ENCODE data around the gene FOXRED2.

Gene FOXRED2

GRCh38 chr22:36510384-36510783 lies 3.5 kb upstream of the FOXRED2 start:
- no peak overlapping the region for H3K9ac ChIP-seq (ENCODE audit: low read length)
- H3K23ac ChIP-seq (ENCODE audit: low read length in 2 of 2) = no peak overlapping the region
- H4K91ac ChIP-seq (ENCODE audit: low read length) = no peak overlapping the region
- no peak overlapping the region for H3K14ac ChIP-seq (ENCODE audit: low read length in 2 of 2)
- no peak overlapping the region for H3K27ac ChIP-seq (ENCODE audit: low read length, poor library complexity, severe bottlenecking)
- no peak overlapping the region for H2AFZ ChIP-seq (ENCODE audit: low read depth, low read length)
- no peak overlapping the region for H3K4me3 ChIP-seq (ENCODE audit: insufficient read depth in 1 of 2, low read depth in 1 of 2, low read length in 2 of 2)
- H3K4me2 ChIP-seq (ENCODE audit: low read length, poor library complexity, severe bottlenecking) = no peak overlapping the region
- no peak overlapping the region for H4K8ac ChIP-seq (ENCODE audit: low read length)
- no peak overlapping the region for H2AK5ac ChIP-seq (ENCODE audit: low read length, severe bottlenecking)
- no peaks in the 10 kb centered on the region for H3K9me3 ChIP-seq (ENCODE audit: control insufficient read depth, low read length)
- peaks cover 20% of the 10 kb centered on the region for H3K79me1 ChIP-seq (replicated peaks; ENCODE audit: low read length, poor library complexity, severe bottlenecking)
- 98% methylated on average over 3 of the region's 3 CpGs for WGBS
- H3K36me3 ChIP-seq (ENCODE audit: control insufficient read depth in 1 of 2, insufficient read depth in 2 of 2, low read depth in 1 of 2, low read length in 2 of 2) = peaks cover 53 to 58% of the 10 kb centered on the region in 2 experiments
- peaks cover 18% of the 10 kb centered on the region for H3K4me1 ChIP-seq (ENCODE audit: control insufficient read depth, insufficient read depth, low read depth, low read length)
- no peak overlapping the region for H2BK12ac ChIP-seq (ENCODE audit: low read length in 2 of 2)
- H3K27me3 ChIP-seq (ENCODE audit: control insufficient read depth in 1 of 2, insufficient read depth in 1 of 2, low read length in 2 of 2) = no peaks in the 10 kb centered on the region
- no peak overlapping the region for H3K18ac ChIP-seq (ENCODE audit: low read depth in 1 of 2, low read length in 2 of 2)
- DNase-seq = no peak
- no peak overlapping the region for H2BK15ac ChIP-seq (ENCODE audit: low read depth, poor library complexity, severe bottlenecking)
- no peak overlapping the region for H3K4ac ChIP-seq (ENCODE audit: low read depth in 1 of 2, low read length in 2 of 2)
- H2BK120ac ChIP-seq (ENCODE audit: low read depth, low read length) = no peak overlapping the region
- no peak overlapping the region for H2BK5ac ChIP-seq (ENCODE audit: low read depth, low read length, poor library complexity, severe bottlenecking)

DNA sequence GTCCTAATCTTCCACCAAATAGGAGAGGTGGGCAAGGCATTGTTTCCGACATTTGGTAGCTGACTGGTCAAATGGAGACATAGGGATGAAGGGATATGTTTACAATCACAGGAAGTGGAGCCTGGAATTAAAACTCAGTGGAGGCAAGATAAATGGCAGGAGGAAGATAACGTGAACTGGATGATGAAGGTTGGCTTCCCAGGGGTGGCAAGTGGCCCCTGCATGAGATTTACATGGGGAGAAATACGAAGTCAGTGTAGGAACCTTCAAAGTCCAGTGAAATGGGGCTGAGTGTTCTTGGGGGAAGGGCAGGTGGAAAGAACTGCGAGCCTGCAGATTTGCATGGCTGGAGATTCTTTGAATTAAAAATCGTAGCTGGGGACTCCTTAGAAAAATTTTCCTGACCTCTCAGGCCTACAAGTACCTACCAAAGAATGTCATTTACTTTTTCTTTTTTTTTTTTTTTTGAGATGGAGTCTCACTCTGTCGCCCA lies 724 bp upstream of the FOXRED2 start:
- Histone ChIP-seq H3K23ac (ENCODE audit: low read length in 2 of 2) (no peak overlapping the region), H3K27me3 (ENCODE audit: control insufficient read depth in 1 of 2, insufficient read depth in 1 of 2, low read length in 2 of 2) (no peaks in the 10 kb centered on the region), H2AFZ (ENCODE audit: low read depth, low read length) (no peak overlapping the region), H3K14ac (ENCODE audit: low read length in 2 of 2) (no peak overlapping the region), H2BK120ac (ENCODE audit: low read depth, low read length) (peak overlapping the region; percentile 15), H3K4me3 (ENCODE audit: insufficient read depth in 1 of 2, low read depth in 1 of 2, low read length in 2 of 2) (peak overlapping the region in 1 of 2 experiments; percentile 76), H4K91ac (ENCODE audit: low read length) (peak overlapping the region; percentile 43), H3K18ac (ENCODE audit: low read depth in 1 of 2, low read length in 2 of 2) (peak overlapping the region in 1 of 2 experiments; percentile 79), H2AK5ac (ENCODE audit: low read length, severe bottlenecking) (no peak overlapping the region), H2BK15ac (ENCODE audit: low read depth, poor library complexity, severe bottlenecking) (no peak overlapping the region), H2BK12ac (ENCODE audit: low read length in 2 of 2) (peak overlapping the region; percentile 15 to 79), H3K9ac (ENCODE audit: low read length) (peak overlapping the region; percentile 79), H3K27ac (ENCODE audit: low read length, poor library complexity, severe bottlenecking) (no peak overlapping the region), H3K4ac (ENCODE audit: low read depth in 1 of 2, low read length in 2 of 2) (peak overlapping the region; percentile 65 to 94), H3K36me3 (ENCODE audit: control insufficient read depth in 1 of 2, insufficient read depth in 2 of 2, low read depth in 1 of 2, low read length in 2 of 2) (peaks cover 43 to 46% of the 10 kb centered on the region in 2 experiments), H3K4me2 (ENCODE audit: low read length, poor library complexity, severe bottlenecking) (no peak overlapping the region), H2BK5ac (ENCODE audit: low read depth, low read length, poor library complexity, severe bottlenecking) (no peak overlapping the region), H3K4me1 (ENCODE audit: control insufficient read depth, insufficient read depth, low read depth, low read length) (peaks cover 22% of the 10 kb centered on the region), H4K8ac (ENCODE audit: low read length) (peak overlapping the region; percentile 99), H3K79me1 (replicated peaks; ENCODE audit: low read length, poor library complexity, severe bottlenecking) (peaks cover 12% of the 10 kb centered on the region), H3K9me3 (ENCODE audit: control insufficient read depth, low read length) (no peaks in the 10 kb centered on the region)
- no peak for DNase-seq
- WGBS = 95% methylated on average over 5 of the region's 6 CpGs

GRCh38 chr22:36505998-36506635 lies 723 bp downstream of the FOXRED2 start:
- Histone ChIP-seq H3K14ac (ENCODE audit: low read length in 2 of 2) (no peak overlapping the region), H3K23ac (ENCODE audit: low read length in 2 of 2) (no peak overlapping the region), H2AK5ac (ENCODE audit: low read length, severe bottlenecking) (peak overlapping the region; percentile 62), H3K4ac (ENCODE audit: low read depth in 1 of 2, low read length in 2 of 2) (peak overlapping the region in 1 of 2 experiments; percentile 67), H2AFZ (ENCODE audit: low read depth, low read length) (no peak overlapping the region), H3K4me3 (ENCODE audit: insufficient read depth in 1 of 2, low read depth in 1 of 2, low read length in 2 of 2) (peak overlapping the region in 1 of 2 experiments; percentile 76), H4K8ac (ENCODE audit: low read length) (peak overlapping the region; percentile 94), H3K27ac (ENCODE audit: low read length, poor library complexity, severe bottlenecking) (no peak overlapping the region), H4K91ac (ENCODE audit: low read length) (peak overlapping the region; percentile 82), H3K79me1 (replicated peaks; ENCODE audit: low read length, poor library complexity, severe bottlenecking) (peaks cover 9% of the 10 kb centered on the region), H2BK5ac (ENCODE audit: low read depth, low read length, poor library complexity, severe bottlenecking) (no peak overlapping the region), H3K9ac (ENCODE audit: low read length) (peak overlapping the region; percentile 79), H3K4me1 (ENCODE audit: control insufficient read depth, insufficient read depth, low read depth, low read length) (peaks cover 20% of the 10 kb centered on the region), H3K9me3 (ENCODE audit: control insufficient read depth, low read length) (no peaks in the 10 kb centered on the region), H2BK120ac (ENCODE audit: low read depth, low read length) (no peak overlapping the region), H2BK15ac (ENCODE audit: low read depth, poor library complexity, severe bottlenecking) (peak overlapping the region; percentile 78), H3K36me3 (ENCODE audit: control insufficient read depth in 1 of 2, insufficient read depth in 2 of 2, low read depth in 1 of 2, low read length in 2 of 2) (peaks cover 30 to 33% of the 10 kb centered on the region in 2 experiments), H3K18ac (ENCODE audit: low read depth in 1 of 2, low read length in 2 of 2) (peak overlapping the region in 1 of 2 experiments; percentile 69), H2BK12ac (ENCODE audit: low read length in 2 of 2) (peak overlapping the region in 1 of 2 experiments; percentile 43), H3K27me3 (ENCODE audit: control insufficient read depth in 1 of 2, insufficient read depth in 1 of 2, low read length in 2 of 2) (no peaks in the 10 kb centered on the region), H3K4me2 (ENCODE audit: low read length, poor library complexity, severe bottlenecking) (peak overlapping the region; percentile 90)
- WGBS = 99% methylated on average over 60 of the region's 60 CpGs
- DNase-seq = no peak

GRCh38 chr22:36497910-36498665 lies 8.8 kb downstream of the FOXRED2 start:
- H3K23ac ChIP-seq (ENCODE audit: low read length in 2 of 2) = no peak overlapping the region
- H3K4me1 ChIP-seq (ENCODE audit: control insufficient read depth, insufficient read depth, low read depth, low read length) = no peaks in the 10 kb centered on the region
- no peak overlapping the region for H2AFZ ChIP-seq (ENCODE audit: low read depth, low read length)
- H3K79me1 ChIP-seq (replicated peaks; ENCODE audit: low read length, poor library complexity, severe bottlenecking) = no peaks in the 10 kb centered on the region
- H4K91ac ChIP-seq (ENCODE audit: low read length) = no peak overlapping the region
- H2BK15ac ChIP-seq (ENCODE audit: low read depth, poor library complexity, severe bottlenecking) = no peak overlapping the region
- DNase-seq = no peak
- H2BK5ac ChIP-seq (ENCODE audit: low read depth, low read length, poor library complexity, severe bottlenecking) = no peak overlapping the region
- H3K9me3 ChIP-seq (ENCODE audit: control insufficient read depth, low read length) = no peaks in the 10 kb centered on the region
- H3K14ac ChIP-seq (ENCODE audit: low read length in 2 of 2) = no peak overlapping the region
- no peak overlapping the region for H3K4me3 ChIP-seq (ENCODE audit: insufficient read depth in 1 of 2, low read depth in 1 of 2, low read length in 2 of 2)
- H2BK120ac ChIP-seq (ENCODE audit: low read depth, low read length) = no peak overlapping the region
- no peak overlapping the region for H3K4me2 ChIP-seq (ENCODE audit: low read length, poor library complexity, severe bottlenecking)
- no peak overlapping the region for H3K27ac ChIP-seq (ENCODE audit: low read length, poor library complexity, severe bottlenecking)
- H3K18ac ChIP-seq (ENCODE audit: low read depth in 1 of 2, low read length in 2 of 2) = no peak overlapping the region
- peak overlapping the region; percentile 35 for H4K8ac ChIP-seq (ENCODE audit: low read length)
- no peak overlapping the region for H3K4ac ChIP-seq (ENCODE audit: low read depth in 1 of 2, low read length in 2 of 2)
- no peak overlapping the region for H2BK12ac ChIP-seq (ENCODE audit: low read length in 2 of 2)
- 94% methylated on average over 30 of the region's 30 CpGs for WGBS
- no peak overlapping the region for H2AK5ac ChIP-seq (ENCODE audit: low read length, severe bottlenecking)
- no peaks in the 10 kb centered on the region for H3K27me3 ChIP-seq (ENCODE audit: control insufficient read depth in 1 of 2, insufficient read depth in 1 of 2, low read length in 2 of 2)
- H3K9ac ChIP-seq (ENCODE audit: low read length) = no peak overlapping the region
- H3K36me3 ChIP-seq (ENCODE audit: control insufficient read depth in 1 of 2, insufficient read depth in 2 of 2, low read depth in 1 of 2, low read length in 2 of 2) = peaks cover 28 to 38% of the 10 kb centered on the region in 2 experiments

Data from mesenchymal stem cell (in vitro differentiated cells and primary cell).